ENCODE measurements around the gene ZNF358. TPM values are rescaled to one million over a fixed set of nuclear protein-coding genes. Genes with fewer than 3 reads are reported as not detected.
A peak's percentile ranks its signal among the peaks of the same experiment; 100 is the strongest.

The ZNF358 gene
- total and polyA plus RNA-seq, 2 donors (not counting 1 experiment from before 2014, with no cell fraction given): 16.7 to 26.8 TPM

GRCh38 chr19:7494416-7495098, 21.3 kb upstream of the ZNF358 start:
- peak overlapping the region; percentile 61 for H3K27ac ChIP-seq (ENCODE audit: insufficient read depth, low read length)
- peak overlapping the region; percentile 44 for H3K4me2 ChIP-seq (ENCODE audit: extremely low read depth, insufficient read depth, low read length)
- H3K9me3 ChIP-seq (ENCODE audit: control insufficient read depth, insufficient read depth, low read depth, low read length): no peaks in the 10 kb centered on the region
- H4K20me1 ChIP-seq (ENCODE audit: control insufficient read depth, extremely low read depth, insufficient read depth, low read length): no peaks in the 10 kb centered on the region
- peaks cover 7% of the 10 kb centered on the region for H3K4me1 ChIP-seq (ENCODE audit: control insufficient read depth, extremely low read depth, insufficient read depth, low read length)
- no peaks in the 10 kb centered on the region for H3K36me3 ChIP-seq (ENCODE audit: control insufficient read depth, insufficient read depth, low read length)
- H3K27me3 ChIP-seq (ENCODE audit: control insufficient read depth, insufficient read depth, low read length): no peaks in the 10 kb centered on the region
- H3K4me3 ChIP-seq (replicated peaks in 1 of 4; ENCODE audit: control extremely low read depth in 1 of 4, insufficient read depth in 1 of 4, low read depth in 3 of 4, low read length in 4 of 4): no peak overlapping the region
- no peaks in the 10 kb centered on the region for H3K79me2 ChIP-seq (ENCODE audit: control insufficient read depth, insufficient read depth, low read length)
- H2AFZ ChIP-seq (ENCODE audit: low read length): peak overlapping the region; percentile 96
- peak overlapping the region; percentile 42 for H3K9ac ChIP-seq (ENCODE audit: insufficient read depth, low read length)
- no peak for TF ChIP-seq EZH2 (IDR thresholded peaks at IDR 0.05; ENCODE audit: low read length, missing control alignments)
- peak in 1 of 2 donors; percentile 18 for TF ChIP-seq CTCF (conservative IDR thresholded peaks at IDR 0.05 in 1 of 2, IDR thresholded peaks at IDR 0.05 in 1 of 2; ENCODE audit: low read depth in 1 of 2, low read length in 2 of 2)
- DNase-seq (ENCODE audit: low read depth in 2 of 2): peak; percentile 31 to 42

- no peak overlapping the region for H3K9ac ChIP-seq (ENCODE audit: insufficient read depth, low read length)
- no peak for DNase-seq (ENCODE audit: low read depth in 2 of 2)
- no peaks in the 10 kb centered on the region for H3K79me2 ChIP-seq (ENCODE audit: control insufficient read depth, insufficient read depth, low read length)
- no peaks in the 10 kb centered on the region for H3K36me3 ChIP-seq (ENCODE audit: control insufficient read depth, insufficient read depth, low read length)
- H3K27me3 ChIP-seq (ENCODE audit: control insufficient read depth, insufficient read depth, low read length): no peaks in the 10 kb centered on the region
- peaks cover 7% of the 10 kb centered on the region for H3K4me1 ChIP-seq (ENCODE audit: control insufficient read depth, extremely low read depth, insufficient read depth, low read length)
- peak; percentile 38 to 47 for TF ChIP-seq CTCF (conservative IDR thresholded peaks at IDR 0.05 in 1 of 2, IDR thresholded peaks at IDR 0.05 in 1 of 2; ENCODE audit: low read depth in 1 of 2, low read length in 2 of 2)
- no peak for TF ChIP-seq EZH2 (IDR thresholded peaks at IDR 0.05; ENCODE audit: low read length, missing control alignments)
- H2AFZ ChIP-seq (ENCODE audit: low read length): no peak overlapping the region
- H3K9me3 ChIP-seq (ENCODE audit: control insufficient read depth, insufficient read depth, low read depth, low read length): no peaks in the 10 kb centered on the region
- no peak overlapping the region for H3K4me3 ChIP-seq (replicated peaks in 1 of 4; ENCODE audit: control extremely low read depth in 1 of 4, insufficient read depth in 1 of 4, low read depth in 3 of 4, low read length in 4 of 4)
- no peaks in the 10 kb centered on the region for H4K20me1 ChIP-seq (ENCODE audit: control insufficient read depth, extremely low read depth, insufficient read depth, low read length)
- no peak overlapping the region for H3K4me2 ChIP-seq (ENCODE audit: extremely low read depth, insufficient read depth, low read length)
- H3K27ac ChIP-seq (ENCODE audit: insufficient read depth, low read length): no peak overlapping the region
Observed at GRCh38 chr19:7497292-7497691, 18.6 kb upstream of the ZNF358 start.

- DNase-seq (ENCODE audit: low read depth in 2 of 2): peak in 1 of 2 donors; percentile 73
- Histone ChIP-seq H3K4me3 (replicated peaks in 1 of 4; ENCODE audit: control extremely low read depth in 1 of 4, insufficient read depth in 1 of 4, low read depth in 3 of 4, low read length in 4 of 4) (peak overlapping the region in 1 of 4 experiments; percentile 45), H2AFZ (ENCODE audit: low read length) (no peak overlapping the region), H3K9ac (ENCODE audit: insufficient read depth, low read length) (no peak overlapping the region), H3K27me3 (ENCODE audit: control insufficient read depth, insufficient read depth, low read length) (no peaks in the 10 kb centered on the region), H4K20me1 (ENCODE audit: control insufficient read depth, extremely low read depth, insufficient read depth, low read length) (no peaks in the 10 kb centered on the region), H3K4me1 (ENCODE audit: control insufficient read depth, extremely low read depth, insufficient read depth, low read length) (no peaks in the 10 kb centered on the region), H3K79me2 (ENCODE audit: control insufficient read depth, insufficient read depth, low read length) (no peaks in the 10 kb centered on the region), H3K4me2 (ENCODE audit: extremely low read depth, insufficient read depth, low read length) (peak overlapping the region; percentile 27), H3K9me3 (ENCODE audit: control insufficient read depth, insufficient read depth, low read depth, low read length) (no peaks in the 10 kb centered on the region), H3K27ac (ENCODE audit: insufficient read depth, low read length) (no peak overlapping the region), H3K36me3 (ENCODE audit: control insufficient read depth, insufficient read depth, low read length) (no peaks in the 10 kb centered on the region)
- no peak for TF ChIP-seq EZH2 (IDR thresholded peaks at IDR 0.05; ENCODE audit: low read length, missing control alignments)
- TF ChIP-seq CTCF (conservative IDR thresholded peaks at IDR 0.05 in 1 of 2, IDR thresholded peaks at IDR 0.05 in 1 of 2; ENCODE audit: low read depth in 1 of 2, low read length in 2 of 2): no peak
Observed at GRCh38 chr19:7500811-7501450, 15.0 kb upstream of the ZNF358 start.

Measured in fibroblast of lung (primary cell).